HG02970 (cell line): ENCODE results near the gene FAM72B.
"Not testable (repeated sequence)": the region's sequence is repeated elsewhere in the genome, so short reads cannot be mapped to it uniquely, and the experiment has no call there.

Experiments
- ATAC-seq: cut with Tn5 transposase; IDR thresholded peaks from one replicate; pipeline ENCODE4 v1.9.1; 2021; ENCODE audit warnings: mild to moderate bottlenecking, moderate library complexity, moderate number of reproducible peaks; ENCODE audit not compliant: unreplicated experiment, low FRiP score

Gene FAM72B

GRCh38 chr1:121200985-121201981, 17.1 kb upstream of the FAM72B start:
- not testable (repeated sequence) for ATAC-seq

DNA sequence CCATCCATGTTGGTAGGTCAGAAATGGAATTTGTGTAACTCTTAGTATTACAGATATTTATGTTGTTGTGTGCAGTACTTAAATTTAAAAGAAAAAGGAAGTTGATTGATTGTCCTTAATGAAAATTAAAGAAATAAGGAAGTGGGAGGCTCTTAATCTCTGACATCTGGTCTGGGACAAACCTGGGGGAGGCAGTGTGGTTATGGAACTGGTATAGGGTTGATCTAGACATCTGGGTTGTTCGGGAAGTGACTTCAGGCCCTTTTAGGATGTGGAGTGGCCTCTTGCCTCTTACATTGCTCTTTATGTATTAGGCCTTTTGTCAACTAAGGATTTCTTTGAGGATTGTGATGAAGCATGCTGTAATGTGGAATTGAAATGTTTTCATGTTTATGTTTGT, 16.1 kb upstream of the FAM72B start:
- ATAC-seq: not testable (repeated sequence)

DNA sequence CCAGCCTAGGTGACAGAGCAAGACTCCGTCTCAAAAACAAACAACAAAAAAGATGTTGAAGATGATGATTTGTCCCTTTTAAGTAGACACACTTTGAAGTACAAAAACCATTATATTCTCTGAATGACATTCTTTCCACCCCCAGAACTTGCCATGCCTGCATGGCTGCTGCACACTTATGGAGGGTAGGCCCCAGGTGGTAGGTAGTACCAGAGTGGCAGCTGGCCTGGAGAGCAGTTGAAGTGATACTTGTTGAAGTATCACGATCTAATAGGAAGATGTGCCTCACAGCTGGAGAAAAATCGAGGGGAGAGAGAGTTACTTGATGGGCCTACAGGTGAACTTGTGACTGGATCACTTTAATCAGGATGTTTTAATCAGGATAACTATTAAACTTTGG, 15.6 kb upstream of the FAM72B start:
- not testable (repeated sequence) for ATAC-seq

DNA sequence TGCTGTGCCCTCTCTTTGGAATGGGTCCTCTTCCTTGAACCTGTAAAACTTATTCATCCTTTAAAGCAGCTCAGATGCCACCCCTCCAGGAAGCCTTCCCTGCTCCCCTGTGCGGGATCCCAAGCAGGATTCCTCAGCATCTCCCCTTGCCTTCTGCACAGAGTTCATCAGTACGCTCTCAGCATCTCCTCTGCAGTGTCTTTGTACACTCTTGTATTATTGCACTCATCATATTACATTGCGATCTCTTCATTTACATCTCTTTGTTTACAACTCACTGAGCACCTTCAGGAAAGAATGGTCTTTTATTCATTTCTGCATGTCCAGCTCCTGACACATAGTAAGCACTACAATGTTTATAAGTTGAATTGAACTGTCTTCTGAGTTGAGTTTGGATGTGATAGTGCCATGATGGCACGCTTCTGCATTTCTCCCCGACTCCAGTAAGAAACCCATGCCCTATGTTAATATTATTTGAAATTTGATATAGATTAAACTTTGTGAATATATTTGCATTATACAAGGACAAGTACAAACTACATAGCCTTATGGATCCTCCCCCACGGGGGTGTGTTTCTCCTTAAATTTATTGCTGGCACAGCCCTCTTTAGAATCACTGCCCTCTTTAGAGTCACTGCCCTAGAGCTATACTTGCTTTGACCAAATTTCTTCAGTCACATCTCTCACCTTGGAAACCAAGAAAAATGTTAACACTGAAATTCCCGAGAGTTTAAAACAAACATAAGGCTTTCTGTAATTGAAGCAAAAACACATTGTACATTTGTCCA, 13.1 kb upstream of the FAM72B start:
- ATAC-seq: not testable (repeated sequence)

- ATAC-seq: not testable (repeated sequence)
Observed at GRCh38 chr1:121192512-121192911, 8.4 kb upstream of the FAM72B start.

DNA sequence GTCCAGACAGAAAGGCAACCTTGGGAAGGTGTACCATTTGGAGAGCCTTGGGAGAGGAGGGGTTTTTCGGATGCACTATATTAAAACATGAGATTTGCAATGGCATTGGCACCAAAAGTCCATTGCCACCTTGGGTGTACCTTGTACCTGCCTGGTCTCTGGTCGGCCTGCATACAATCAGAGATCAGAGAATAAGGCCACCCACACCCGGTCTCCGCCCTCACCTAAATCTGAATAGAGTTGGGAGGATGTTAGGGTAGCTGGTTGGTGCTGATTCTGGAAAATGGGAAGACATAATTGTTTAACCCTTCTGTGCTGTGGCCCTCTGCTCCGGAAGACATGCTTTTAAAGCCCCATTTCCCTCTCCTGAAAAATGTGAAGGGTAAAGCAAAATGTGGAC, 3.8 kb upstream of the FAM72B start:
- not testable (repeated sequence) for ATAC-seq

DNA sequence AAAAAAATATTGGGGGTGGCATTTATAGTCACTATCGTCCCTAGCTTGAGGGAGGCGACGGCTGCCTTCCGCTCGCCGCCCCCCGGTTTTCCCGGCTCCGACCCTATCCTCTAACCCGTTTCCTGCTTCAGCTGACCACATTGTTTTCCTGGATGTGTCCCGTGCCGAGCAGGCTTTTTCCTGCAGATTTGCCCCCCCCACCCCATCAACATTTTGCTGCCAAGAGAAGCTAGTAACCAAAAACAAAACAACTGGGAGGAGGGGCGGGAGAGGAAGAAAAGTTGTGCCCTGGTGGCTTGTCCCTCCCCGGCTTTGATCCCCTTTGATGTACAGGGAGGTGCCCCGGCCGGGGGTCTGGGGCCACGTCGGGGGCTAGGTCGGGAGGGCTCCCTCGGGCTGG, 2.1 kb upstream of the FAM72B start:
- ATAC-seq: not testable (repeated sequence)

- ATAC-seq: not testable (repeated sequence)
Observed at GRCh38 chr1:121185140-121185708, 1.1 kb upstream of the FAM72B start.

DNA sequence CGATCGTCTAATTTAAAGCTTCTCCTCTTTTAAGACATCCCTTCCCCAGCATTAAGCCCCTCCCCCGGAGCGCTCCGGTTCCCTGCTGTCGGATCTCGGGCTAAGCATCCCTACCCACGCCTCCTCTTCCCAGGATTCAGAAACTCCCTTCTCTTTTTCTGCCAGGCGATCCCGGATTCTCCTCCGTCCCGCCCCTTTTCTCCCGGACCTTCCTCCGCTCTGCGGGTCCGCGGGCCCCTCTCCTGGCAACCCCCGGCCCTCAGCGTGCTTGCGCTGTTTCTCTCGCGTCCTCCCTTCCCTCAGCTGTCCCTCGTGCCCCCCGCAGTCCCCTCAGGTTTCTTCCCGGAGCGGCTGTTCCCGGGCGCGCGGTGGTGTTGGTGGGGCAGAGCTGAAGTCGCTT, 273 bp downstream of the FAM72B start:
- ATAC-seq: not testable (repeated sequence)

DNA sequence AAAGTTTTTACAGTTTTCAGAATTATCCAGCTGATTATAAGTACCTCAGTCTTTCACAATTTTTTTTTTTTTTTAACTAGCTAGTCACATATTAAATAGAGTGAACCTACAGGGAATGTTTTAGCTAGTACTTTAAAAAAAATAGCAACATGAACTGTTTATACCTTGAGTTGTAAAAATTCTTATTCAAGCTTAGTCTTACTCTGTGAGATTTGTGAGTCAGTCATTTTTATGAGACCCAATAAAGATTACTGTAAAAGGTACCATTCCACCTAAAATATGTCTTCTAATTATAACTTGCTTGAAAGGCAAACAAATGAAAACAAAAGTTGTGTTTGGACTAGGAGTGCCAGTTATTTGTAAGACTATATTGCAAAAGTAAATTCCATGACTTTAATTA, 5.9 kb downstream of the FAM72B start:
- ATAC-seq: not testable (repeated sequence)

GRCh38 chr1:121176649-121177048, 7.5 kb downstream of the FAM72B start:
- ATAC-seq: not testable (repeated sequence)

DNA sequence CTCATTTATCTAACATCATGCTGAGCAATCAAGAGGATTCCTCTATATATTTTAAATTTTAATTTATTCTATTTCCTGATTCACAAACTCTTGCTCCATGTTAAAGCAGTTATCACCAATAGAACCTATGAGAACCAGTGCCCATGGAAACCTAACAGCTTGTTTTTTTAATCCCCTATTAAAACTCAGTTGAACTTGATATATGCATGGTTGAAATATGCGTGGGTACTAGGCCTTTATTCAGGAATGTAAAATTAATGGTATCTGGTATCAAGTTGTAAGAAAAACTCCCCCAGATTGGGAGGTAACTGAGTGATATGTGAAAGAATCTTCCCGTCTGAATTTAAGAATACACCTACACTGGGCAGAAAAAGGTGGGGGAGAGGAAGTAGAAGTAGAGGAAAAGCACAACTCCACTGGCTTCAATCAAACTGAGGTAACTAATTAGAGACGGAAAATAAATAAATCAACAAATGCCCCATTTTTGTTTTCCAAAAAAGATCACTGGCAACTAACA, 15.9 kb downstream of the FAM72B start:
- not testable (repeated sequence) for ATAC-seq

DNA sequence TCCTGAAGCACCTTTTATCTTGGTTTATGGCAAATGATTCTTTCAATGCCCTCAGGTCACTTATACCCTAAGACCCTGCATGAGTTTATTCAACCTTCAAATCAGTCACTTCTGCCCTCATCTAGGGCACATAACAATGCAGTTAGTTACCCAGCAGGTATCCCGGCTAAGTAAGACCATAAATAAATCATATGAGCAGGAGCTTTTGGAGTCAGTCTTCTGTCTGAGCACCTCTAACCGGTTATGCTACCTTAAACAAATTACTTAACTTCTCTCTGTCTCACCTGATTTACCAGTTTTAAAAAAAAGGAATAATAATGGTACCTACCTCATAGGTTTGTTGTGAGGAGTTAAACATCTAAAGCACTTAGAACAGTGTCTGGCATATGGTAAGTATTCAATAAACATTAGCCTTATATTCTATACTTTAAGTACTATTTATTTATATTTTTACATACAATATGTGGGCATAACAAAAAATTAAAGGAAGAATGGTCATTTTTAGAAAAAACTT, 16.9 kb downstream of the FAM72B start:
- ATAC-seq: not testable (repeated sequence)

- not testable (repeated sequence) for ATAC-seq
Observed at GRCh38 chr1:121165296-121165695, 18.8 kb downstream of the FAM72B start.

DNA sequence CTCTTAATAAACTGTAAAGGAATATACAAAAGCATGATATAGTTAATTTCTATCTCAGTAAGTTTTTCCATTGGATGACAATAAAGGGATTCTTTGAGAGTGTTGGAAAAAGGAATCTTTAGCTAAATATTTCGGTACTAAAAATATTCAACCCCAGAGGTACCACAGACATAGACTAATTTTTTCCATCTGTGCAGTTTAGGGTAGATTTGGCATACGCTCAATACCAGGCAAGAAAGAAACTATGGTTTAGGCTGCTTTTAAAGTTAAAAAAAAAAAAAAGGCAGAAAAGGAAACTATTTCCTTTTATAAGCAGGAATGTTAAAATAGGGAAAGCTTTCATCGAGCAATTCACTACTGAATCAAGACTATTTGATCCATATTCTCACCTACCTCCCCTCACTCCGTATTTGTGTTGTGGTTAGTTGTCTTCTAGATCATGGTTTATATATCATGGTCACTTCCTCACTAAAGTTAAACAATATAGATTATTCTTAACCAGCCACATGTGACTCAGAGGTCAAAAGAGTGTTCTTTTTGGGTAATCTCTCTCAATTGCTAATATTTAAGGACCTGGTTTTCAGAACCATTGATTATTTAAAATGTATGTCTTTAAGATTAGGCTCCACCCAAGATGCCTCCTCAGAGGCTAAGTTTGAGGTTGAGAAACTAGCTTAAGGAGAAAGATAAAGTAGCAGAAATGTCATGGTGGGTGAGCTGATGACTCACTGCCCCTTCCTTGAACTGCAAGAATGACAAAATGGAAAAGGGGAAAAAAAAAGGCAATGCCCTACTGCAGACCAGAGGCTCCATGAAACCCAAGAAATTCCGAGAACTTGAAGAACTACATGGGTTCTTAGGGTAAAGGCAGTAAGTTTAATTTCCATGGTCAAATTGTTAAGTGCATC, 20.0 kb downstream of the FAM72B start:
- not testable (repeated sequence) for ATAC-seq

DNA sequence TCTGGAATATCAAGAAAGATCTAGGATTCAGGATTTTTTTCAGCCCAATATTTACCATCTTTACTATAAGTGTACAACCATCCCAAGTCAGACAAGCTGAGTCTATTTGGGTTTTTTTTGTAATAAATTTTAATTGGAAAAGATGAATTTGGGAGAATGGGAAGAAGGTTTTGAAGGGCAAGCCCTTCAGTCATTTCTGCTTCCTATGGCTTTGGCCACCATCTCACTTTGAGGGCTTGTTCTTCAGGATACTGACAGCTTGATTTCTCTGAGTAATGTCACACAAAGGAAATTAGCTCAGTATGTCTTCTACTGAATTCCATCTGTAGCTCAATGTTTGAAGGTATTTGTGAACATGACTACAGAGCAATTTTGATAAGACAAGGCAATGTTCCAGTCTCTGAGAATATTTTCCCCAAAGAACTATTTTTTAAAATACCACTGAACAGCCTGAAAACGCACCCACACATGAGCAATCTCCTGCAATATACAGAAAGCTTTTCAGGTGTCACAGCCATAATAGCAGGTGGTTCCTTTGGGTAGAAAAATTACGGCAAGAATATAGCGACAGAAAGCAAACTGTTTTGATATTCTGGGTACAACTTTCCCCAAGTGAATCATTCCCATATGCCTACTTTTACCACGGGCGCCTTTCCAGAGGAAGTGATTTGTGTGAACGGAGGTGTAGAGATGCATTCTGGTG, 22.8 kb downstream of the FAM72B start:
- not testable (repeated sequence) for ATAC-seq

GRCh38 chr1:121160118-121160517, 24.0 kb downstream of the FAM72B start:
- ATAC-seq: not testable (repeated sequence)

DNA sequence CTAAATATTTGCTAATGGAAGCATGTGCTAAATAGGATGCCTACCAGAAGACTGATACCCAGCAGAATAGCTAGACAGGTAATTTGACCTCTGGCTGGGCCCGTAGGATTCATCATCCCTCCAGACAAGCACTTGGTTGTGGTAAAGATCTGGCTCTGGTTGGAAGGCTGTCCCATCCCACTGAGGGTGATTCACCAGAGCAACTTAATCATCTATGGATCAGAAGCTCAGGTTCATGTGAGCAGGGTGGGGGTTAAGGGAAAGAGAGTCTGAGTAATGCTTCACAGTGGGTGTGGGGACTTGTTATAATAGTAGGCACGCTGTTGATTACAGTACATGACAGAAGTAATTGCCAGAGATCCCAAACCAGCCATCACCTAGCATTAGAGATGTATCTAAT, 26.5 kb downstream of the FAM72B start:
- ATAC-seq: not testable (repeated sequence)
